GM19397 (cell line): ENCODE results near the gene TCAP.
"Not testable (repeated sequence)": the region's sequence is repeated elsewhere in the genome, so short reads cannot be mapped to it uniquely, and the experiment has no call there.

ENCODE experiments used
- ATAC-seq: cut with Tn5 transposase; IDR thresholded peaks from one replicate; pipeline ENCODE4 v1.9.1; 2021; ENCODE audit warnings: mild to moderate bottlenecking, moderate library complexity; ENCODE audit not compliant: unreplicated experiment

TCAP gene

GRCh38 chr17:39678340-39679116 lies 13.4 kb downstream of the TCAP start:
- ATAC-seq: no peak

GRCh38 chr17:39679521-39680192 lies 14.5 kb downstream of the TCAP start:
- ATAC-seq: no peak

GRCh38 chr17:39683295-39683939 lies 18.3 kb downstream of the TCAP start:
- no peak for ATAC-seq

- no peak for ATAC-seq
Measured at GRCh38 chr17:39684369-39685192, 19.4 kb downstream of the TCAP start.

- no peak for ATAC-seq
Measured at GRCh38 chr17:39687101-39687545, 22.0 kb downstream of the TCAP start.

GRCh38 chr17:39687546-39688474 lies 22.7 kb downstream of the TCAP start, which contains the start of gene PGAP3:
Gene PGAP3, minus strand, starts transcription at chr17:39688057. Its CDS starts 43 bp downstream, at chr17:39688014.
- peak; percentile 88 for ATAC-seq

- no peak for ATAC-seq
Measured at GRCh38 chr17:39688475-39688835, 23.3 kb downstream of the TCAP start.

- ATAC-seq: no peak
Measured at GRCh38 chr17:39688945-39689344, 23.8 kb downstream of the TCAP start.

GRCh38 chr17:39694593-39694992 lies 29.4 kb downstream of the TCAP start:
- ATAC-seq: no peak

- no peak for ATAC-seq
Measured at GRCh38 chr17:39695089-39695474, 29.9 kb downstream of the TCAP start.

- no peak for ATAC-seq
Measured at GRCh38 chr17:39696731-39697130, 31.6 kb downstream of the TCAP start.

- no peak for ATAC-seq
Measured at GRCh38 chr17:39697961-39698360, 32.8 kb downstream of the TCAP start.

- not testable (repeated sequence) for ATAC-seq
Measured at GRCh38 chr17:39699157-39699817, 34.1 kb downstream of the TCAP start.

- ATAC-seq: no peak
Measured at GRCh38 chr17:39699818-39700147, 34.6 kb downstream of the TCAP start, which contains the start of gene ERBB2. Gene ERBB2, plus strand, starts transcription at chr17:39700064. Its CDS starts 175 bp downstream, at chr17:39700239.

GRCh38 chr17:39700148-39700987 lies 35.2 kb downstream of the TCAP start:
- no peak for ATAC-seq

- ATAC-seq: no peak
Measured at GRCh38 chr17:39701012-39701783, 36.0 kb downstream of the TCAP start.

- no peak for ATAC-seq
Measured at GRCh38 chr17:39701784-39702422, 36.8 kb downstream of the TCAP start.
